AG09309 (cell line): ENCODE measurements around the gene SURF6.
"Not testable (repeated sequence)": the region's sequence is repeated elsewhere in the genome, so short reads cannot be mapped to it uniquely, and the experiment has no call there.

Source experiments
- DNase-seq: peaks from one replicate; pipeline ENCODE4 v3.0.0-alpha.2; 2010; ENCODE audit warnings: low read depth
- H3K4me3 ChIP-seq: 2 replicates; pipeline ENCODE4 v1.5.1; 2011; ENCODE audit warnings: mild to moderate bottlenecking, low read depth, low read length, moderate library complexity; ENCODE audit not compliant: control insufficient read depth
- TF ChIP-seq, protein P1 (sequence below): IDR thresholded peaks from 2 replicates; pipeline ENCODE4 v1.5.1; 2011; ENCODE audit warnings: mild to moderate bottlenecking, low read depth, low read length, inconsistent platforms; ENCODE audit not compliant: insufficient read depth, control insufficient read depth; ENCODE audit errors: missing control alignments

Gene SURF6

DNA sequence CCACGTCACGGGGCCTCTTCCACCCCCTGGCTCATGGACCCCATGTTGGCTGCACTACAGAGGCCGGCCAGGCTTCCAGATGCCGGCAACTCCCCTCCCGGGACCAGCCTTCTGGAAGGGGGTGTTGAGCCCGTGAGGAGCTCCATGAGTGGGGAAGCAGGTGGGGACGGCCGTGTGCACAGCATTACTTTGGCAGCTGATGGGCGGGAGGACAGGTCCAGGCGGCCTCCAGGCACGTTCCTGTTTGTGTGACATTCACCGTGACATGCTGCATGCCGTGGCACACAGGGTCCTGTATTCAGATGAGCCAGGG lies 31.9 kb downstream of the SURF6 start:
- no peak for DNase-seq
- TF ChIP-seq, protein P1, sequence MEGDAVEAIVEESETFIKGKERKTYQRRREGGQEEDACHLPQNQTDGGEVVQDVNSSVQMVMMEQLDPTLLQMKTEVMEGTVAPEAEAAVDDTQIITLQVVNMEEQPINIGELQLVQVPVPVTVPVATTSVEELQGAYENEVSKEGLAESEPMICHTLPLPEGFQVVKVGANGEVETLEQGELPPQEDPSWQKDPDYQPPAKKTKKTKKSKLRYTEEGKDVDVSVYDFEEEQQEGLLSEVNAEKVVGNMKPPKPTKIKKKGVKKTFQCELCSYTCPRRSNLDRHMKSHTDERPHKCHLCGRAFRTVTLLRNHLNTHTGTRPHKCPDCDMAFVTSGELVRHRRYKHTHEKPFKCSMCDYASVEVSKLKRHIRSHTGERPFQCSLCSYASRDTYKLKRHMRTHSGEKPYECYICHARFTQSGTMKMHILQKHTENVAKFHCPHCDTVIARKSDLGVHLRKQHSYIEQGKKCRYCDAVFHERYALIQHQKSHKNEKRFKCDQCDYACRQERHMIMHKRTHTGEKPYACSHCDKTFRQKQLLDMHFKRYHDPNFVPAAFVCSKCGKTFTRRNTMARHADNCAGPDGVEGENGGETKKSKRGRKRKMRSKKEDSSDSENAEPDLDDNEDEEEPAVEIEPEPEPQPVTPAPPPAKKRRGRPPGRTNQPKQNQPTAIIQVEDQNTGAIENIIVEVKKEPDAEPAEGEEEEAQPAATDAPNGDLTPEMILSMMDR = no peak

DNA sequence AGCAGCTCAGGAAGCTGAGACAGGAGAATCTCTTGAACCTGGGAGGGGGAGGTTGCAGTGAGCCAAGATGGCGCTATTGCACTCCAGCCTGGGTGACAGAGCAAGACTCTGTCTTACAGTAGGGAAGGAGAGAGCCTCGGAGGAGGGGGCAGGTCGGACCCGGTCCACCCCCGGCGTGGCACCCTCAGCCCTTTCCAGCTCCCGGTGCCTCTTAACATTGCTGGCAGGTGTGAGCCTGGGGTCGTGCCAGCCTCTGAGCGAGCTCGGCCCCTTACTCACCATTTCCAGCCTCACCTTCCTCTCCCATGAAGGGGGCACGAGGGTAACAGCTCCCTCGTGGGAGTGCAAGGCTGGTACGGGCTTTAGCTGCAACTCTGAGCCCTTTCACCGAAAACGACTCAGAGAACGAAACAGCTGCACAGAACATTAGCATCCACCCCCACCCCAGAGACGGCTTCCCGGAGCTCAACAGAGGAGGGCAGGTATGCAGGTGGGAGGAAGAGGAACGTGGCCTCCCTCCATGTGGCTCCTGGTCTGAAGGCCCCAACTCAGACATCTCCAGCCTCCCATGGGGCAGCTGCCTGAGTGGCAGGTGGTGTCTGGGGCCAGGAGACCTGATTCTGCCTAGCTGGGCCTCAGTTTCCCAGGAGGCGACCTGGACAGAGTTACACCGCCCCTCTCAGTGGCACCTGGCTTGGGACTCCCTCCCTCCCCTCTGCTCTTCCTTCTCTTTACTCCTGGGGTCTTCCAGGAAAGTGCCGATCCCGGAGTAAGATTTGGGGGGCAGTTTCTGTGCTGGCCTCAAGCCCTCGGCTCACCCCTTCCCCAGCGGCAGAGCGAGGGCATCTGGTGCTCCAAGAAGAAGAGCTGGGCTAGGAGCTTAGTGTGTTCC lies 32.5 kb downstream of the SURF6 start:
- DNase-seq = no peak
- no peak overlapping the region for H3K4me3 ChIP-seq
- TF ChIP-seq, protein P1 = no peak

More for the DNA sequence above, 31.9 kb downstream of the SURF6 start:
- no peak overlapping the region for H3K4me3 ChIP-seq

DNA sequence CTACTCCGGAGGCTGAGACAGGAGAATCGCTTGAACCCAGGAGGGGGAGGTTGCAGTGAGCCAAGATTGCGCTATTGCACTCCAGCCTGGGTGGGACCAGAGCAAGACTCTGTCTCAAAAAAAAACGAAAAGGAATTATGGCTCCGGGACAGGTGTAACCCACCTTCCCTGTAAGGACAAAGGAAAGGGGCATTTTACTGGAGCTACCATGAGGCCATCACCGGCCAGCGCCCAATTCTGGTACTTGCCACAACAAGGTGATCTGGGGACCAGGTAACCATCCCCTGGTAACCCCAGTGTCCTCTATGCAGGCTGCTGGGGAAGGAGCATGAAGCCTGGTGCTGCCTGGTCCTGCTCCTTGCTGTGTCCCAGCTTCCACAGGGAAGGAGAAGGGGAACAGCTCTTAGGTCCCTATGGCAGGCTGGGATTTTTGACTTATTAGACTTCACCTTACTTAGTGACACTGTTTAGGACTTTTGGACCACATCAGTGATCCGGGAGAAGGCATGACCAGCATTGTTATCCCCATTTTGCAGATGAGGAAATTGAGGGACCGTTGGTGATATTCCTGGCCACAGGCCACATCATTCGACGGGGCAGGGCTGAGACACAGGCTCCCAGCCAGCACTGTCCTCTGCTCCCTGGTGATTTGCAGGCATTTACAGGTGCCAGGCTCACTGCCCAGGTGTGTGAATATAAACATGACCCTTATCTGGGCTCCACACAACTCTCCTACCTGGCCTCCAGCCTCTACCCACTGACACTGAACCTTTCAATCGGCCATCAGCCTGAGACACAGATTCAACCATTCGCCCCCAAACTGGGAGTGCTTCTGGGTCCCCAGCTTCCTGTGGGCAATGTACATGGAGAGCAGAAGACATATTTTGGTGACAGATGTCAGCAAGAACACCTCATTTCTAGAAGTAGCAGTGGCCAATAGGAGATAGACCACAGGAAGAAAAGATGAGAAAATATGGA lies 34.4 kb downstream of the SURF6 start:
- TF ChIP-seq, protein P1 = no peak
- no peak overlapping the region for H3K4me3 ChIP-seq
- no peak for DNase-seq

DNA sequence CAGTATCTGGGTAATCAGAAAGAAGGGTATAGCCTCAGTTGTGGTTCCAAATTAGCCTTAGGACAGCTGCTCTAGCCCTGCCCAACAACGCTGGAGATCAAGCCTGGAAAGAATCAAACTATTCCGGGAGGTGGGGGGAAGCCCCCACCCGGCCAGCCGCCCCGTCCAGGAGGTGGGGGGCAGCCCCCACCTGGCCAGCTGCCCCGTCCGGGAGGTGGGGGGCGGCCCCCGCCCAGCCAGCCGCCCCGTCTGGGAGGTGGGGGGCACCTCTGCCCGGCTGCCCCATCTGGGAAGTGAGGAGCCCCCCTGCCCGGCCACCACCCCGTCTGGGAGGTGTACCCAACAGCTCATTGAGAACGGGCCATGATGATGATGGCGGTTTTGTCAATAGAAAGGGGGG lies 36.0 kb downstream of the SURF6 start:
- DNase-seq, H3K4me3 ChIP-seq: not testable (repeated sequence)

- no peak for DNase-seq
- TF ChIP-seq, protein P1 = no peak
- H3K4me3 ChIP-seq = no peak overlapping the region
Measured at GRCh38 chr9:133294257-133294656, 41.7 kb downstream of the SURF6 start.

- no peak for DNase-seq
- no peak overlapping the region for H3K4me3 ChIP-seq
- TF ChIP-seq, protein P1 = no peak
Measured at GRCh38 chr9:133290751-133291302, 45.2 kb downstream of the SURF6 start.

DNA sequence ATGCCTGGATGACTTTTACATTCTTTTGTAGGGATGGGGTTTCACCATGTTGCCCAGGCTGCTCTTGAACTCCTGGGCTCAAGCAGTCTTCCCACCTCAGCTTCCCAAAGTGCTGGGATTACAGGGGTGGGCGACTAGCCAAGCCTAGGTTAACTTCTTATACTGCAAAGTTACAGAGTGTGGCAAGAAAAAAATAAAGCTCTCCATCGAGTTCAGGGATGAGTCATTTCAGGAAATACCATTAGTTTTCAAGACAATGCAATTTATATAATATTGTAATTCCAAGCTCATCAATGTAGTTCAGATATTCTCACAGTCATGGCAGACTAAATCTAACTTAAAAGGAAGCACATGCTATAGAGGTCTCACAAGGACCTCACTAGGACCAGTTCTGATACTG lies 49.5 kb downstream of the SURF6 start:
- no peak overlapping the region for H3K4me3 ChIP-seq
- no peak for DNase-seq

More for the DNA sequence above, 49.5 kb downstream of the SURF6 start:
- TF ChIP-seq, protein P1 = no peak
